GM21390 (cell line): ENCODE data around the gene PLCH2.
"Not testable (repeated sequence)": the region's sequence is repeated elsewhere in the genome, so short reads cannot be mapped to it uniquely, and the experiment has no call there.

Experiments
- ATAC-seq: cut with Tn5 transposase; IDR thresholded peaks from one replicate; pipeline ENCODE4 v1.9.1; 2021; ENCODE audit not compliant: unreplicated experiment

PLCH2 gene

GRCh38 chr1:2543543-2544092 is 67.5 kb downstream of the PLCH2 start:
- ATAC-seq: no peak

GRCh38 chr1:2544093-2544874 is 68.2 kb downstream of the PLCH2 start:
- ATAC-seq: no peak

- ATAC-seq: no peak
Observed at GRCh38 chr1:2544875-2545640, 69.0 kb downstream of the PLCH2 start.

GRCh38 chr1:2545754-2546514 is 69.8 kb downstream of the PLCH2 start:
- ATAC-seq: peak; percentile 30

- ATAC-seq: peak; percentile 32
Observed at GRCh38 chr1:2546515-2547209, 70.6 kb downstream of the PLCH2 start.

GRCh38 chr1:2547210-2548067 is 71.3 kb downstream of the PLCH2 start:
- peak; percentile 3 for ATAC-seq

GRCh38 chr1:2548068-2548589 is 72.0 kb downstream of the PLCH2 start:
- no peak for ATAC-seq

GRCh38 chr1:2549367-2550029 is 73.4 kb downstream of the PLCH2 start:
- not testable (repeated sequence) for ATAC-seq

GRCh38 chr1:2550309-2550861 is 74.3 kb downstream of the PLCH2 start:
- ATAC-seq: not testable (repeated sequence)

- not testable (repeated sequence) for ATAC-seq
Observed at GRCh38 chr1:2551544-2551943, 75.5 kb downstream of the PLCH2 start.

- no peak for ATAC-seq
Observed at GRCh38 chr1:2552189-2552588, 76.1 kb downstream of the PLCH2 start.

- not testable (repeated sequence) for ATAC-seq
Observed at GRCh38 chr1:2553076-2553475, 77.0 kb downstream of the PLCH2 start.

GRCh38 chr1:2553871-2554620 is 78.0 kb downstream of the PLCH2 start:
- ATAC-seq: no peak

- ATAC-seq: no peak
Observed at GRCh38 chr1:2554621-2555387, 78.7 kb downstream of the PLCH2 start.
